Activated CD4-positive, CD25-positive, alpha-beta regulatory T cell treated with anti-CD3 and anti-CD28 coated beads, Interleukin-2, amount 50 U/mL, for 16 hours (primary cell): ENCODE data around the gene S100A4.
"Not testable (repeated sequence)": the region's sequence is repeated elsewhere in the genome, so short reads cannot be mapped to it uniquely, and the experiment has no call there.

Experiments
- DNase-seq: peaks from one replicate; pipeline ENCODE4 v3.0.0-alpha.2; 2020; ENCODE audit warnings: low read depth, low spot score

The S100A4 gene

GRCh38 chr1:153567621-153568366 is 22.2 kb upstream of the S100A4 start:
- no peak for DNase-seq

GRCh38 chr1:153566414-153567371 is 21.1 kb upstream of the S100A4 start:
- DNase-seq, result peak; percentile 52

GRCh38 chr1:153565529-153566374 is 20.1 kb upstream of the S100A4 start, which contains the start of gene S100A2:
Gene S100A2 (minus strand): TSS chr1:153565844. CDS start chr1:153563877, 1,967 bp downstream.
- no peak for DNase-seq

- no peak for DNase-seq
Measured at GRCh38 chr1:153563991-153564390, 18.4 kb upstream of the S100A4 start.

GRCh38 chr1:153563483-153563901 is 17.9 kb upstream of the S100A4 start:
- no peak for DNase-seq

- DNase-seq, result not testable (repeated sequence)
Measured at GRCh38 chr1:153562021-153562420, 16.4 kb upstream of the S100A4 start.

GRCh38 chr1:153561466-153561985 is 15.9 kb upstream of the S100A4 start:
- no peak for DNase-seq

- DNase-seq, result no peak
Measured at GRCh38 chr1:153560771-153561465, 15.3 kb upstream of the S100A4 start.

- DNase-seq, result no peak
Measured at GRCh38 chr1:153560241-153560640, 14.6 kb upstream of the S100A4 start.

- no peak for DNase-seq
Measured at GRCh38 chr1:153557877-153558276, 12.3 kb upstream of the S100A4 start.

GRCh38 chr1:153556348-153556747 is 10.7 kb upstream of the S100A4 start:
- no peak for DNase-seq

GRCh38 chr1:153553830-153554541 is 8.4 kb upstream of the S100A4 start:
- no peak for DNase-seq

- no peak for DNase-seq
Measured at GRCh38 chr1:153553096-153553495, 7.5 kb upstream of the S100A4 start.

GRCh38 chr1:153552335-153552734 is 6.7 kb upstream of the S100A4 start:
- no peak for DNase-seq

- DNase-seq, result no peak
Measured at GRCh38 chr1:153550827-153551500, 5.4 kb upstream of the S100A4 start.

GRCh38 chr1:153550398-153550758 is 4.8 kb upstream of the S100A4 start:
- DNase-seq, result no peak

GRCh38 chr1:153549741-153550397 is 4.3 kb upstream of the S100A4 start:
- DNase-seq, result no peak

- no peak for DNase-seq
Measured at GRCh38 chr1:153548722-153549688, 3.4 kb upstream of the S100A4 start, which contains the start of gene S100A3. Gene S100A3 (minus strand): TSS chr1:153549258. CDS start chr1:153548485, 773 bp downstream.
